Stimulated activated CD8-positive, alpha-beta memory T cell treated with anti-CD3 and anti-CD28 coated beads, Interleukin-12 subunit alpha, Interleukin-12 subunit beta, amount 100 ng/mL, for 24 hours (primary cell): ENCODE measurements around the gene SHISAL1.
"Not testable (repeated sequence)": the region's sequence is repeated elsewhere in the genome, so short reads cannot be mapped to it uniquely, and the experiment has no call there.

Source experiments
- DNase-seq: peaks from one replicate; pipeline ENCODE4 v3.0.0-alpha.2; 2020; ENCODE audit errors: extremely low read depth

SHISAL1 gene

DNA sequence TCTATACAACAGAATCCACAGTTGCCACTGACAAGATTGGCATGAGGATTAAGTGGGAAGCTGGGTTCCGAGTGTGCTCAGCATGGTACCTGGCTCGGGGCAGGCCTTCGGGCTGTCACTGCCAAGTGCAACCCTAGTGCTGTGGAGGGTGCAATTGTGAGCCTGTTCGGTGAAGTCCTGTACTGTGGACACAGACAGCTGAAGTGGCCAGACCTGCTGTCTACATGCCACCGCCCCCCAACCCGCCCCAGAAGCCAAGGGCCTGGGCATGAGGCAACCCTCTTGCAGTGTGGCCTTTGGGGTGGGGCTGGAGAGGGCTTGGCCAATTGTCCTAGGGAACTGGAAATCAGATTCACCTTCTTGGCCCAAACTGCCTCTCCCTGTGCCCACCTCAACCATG, 15.6 kb upstream of the SHISAL1 start:
- DNase-seq, result no peak

DNA sequence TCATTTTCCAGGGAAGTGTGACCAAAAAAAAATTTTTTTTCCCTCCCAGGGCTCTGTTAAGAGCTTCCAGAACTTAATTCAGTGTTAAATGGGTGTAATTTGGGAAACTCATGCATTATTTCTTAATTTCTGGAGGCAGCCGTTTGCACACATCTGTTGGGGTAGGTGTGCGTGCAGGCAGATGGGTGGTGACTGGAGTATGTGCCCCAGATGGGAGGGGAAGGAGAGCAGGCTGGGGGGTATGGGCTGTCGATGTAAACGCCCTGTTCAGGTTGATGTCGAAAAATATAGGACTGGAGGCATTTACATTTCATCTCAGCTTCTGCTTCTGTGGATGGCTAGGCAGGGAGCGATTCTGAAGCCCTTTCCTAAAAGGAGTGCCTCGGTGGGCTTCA, 13.7 kb upstream of the SHISAL1 start:
- DNase-seq, result no peak

DNA sequence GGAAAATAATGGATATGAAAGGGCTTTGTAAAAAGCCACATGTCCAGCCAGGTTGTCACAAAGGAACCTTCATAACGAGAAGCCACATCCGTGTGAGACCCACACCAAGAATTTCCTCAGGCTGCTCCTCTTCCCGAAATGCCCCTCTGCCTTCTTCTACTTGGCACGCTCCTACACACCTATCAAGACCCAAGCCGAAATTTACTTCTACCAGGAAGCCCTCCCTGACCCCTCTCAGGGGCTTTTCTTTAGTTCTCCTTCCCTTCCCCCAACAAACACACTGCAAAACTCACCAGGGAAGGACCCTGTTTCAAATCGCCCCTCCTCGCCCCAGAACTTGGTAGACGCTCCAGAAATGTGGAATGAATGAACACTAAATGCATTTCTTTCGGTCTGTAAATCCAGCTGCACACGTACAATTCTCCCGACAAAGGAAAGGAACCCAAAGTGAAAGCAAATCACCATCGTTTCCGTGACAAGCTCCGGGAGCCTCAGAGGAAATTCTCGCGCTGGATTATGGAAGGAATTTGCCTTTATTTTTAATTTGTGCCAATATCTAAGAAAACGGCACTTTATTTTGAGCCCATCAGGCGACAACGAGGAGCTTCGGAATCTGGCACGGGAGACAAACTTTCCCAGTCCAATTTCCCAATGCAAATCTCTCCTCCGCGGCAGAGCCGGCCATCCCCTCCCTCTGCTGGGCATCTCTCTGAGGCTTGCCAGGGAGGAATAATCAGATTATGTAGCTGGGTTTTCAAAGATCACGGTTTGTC, 13.2 kb upstream of the SHISAL1 start:
- no peak for DNase-seq

DNA sequence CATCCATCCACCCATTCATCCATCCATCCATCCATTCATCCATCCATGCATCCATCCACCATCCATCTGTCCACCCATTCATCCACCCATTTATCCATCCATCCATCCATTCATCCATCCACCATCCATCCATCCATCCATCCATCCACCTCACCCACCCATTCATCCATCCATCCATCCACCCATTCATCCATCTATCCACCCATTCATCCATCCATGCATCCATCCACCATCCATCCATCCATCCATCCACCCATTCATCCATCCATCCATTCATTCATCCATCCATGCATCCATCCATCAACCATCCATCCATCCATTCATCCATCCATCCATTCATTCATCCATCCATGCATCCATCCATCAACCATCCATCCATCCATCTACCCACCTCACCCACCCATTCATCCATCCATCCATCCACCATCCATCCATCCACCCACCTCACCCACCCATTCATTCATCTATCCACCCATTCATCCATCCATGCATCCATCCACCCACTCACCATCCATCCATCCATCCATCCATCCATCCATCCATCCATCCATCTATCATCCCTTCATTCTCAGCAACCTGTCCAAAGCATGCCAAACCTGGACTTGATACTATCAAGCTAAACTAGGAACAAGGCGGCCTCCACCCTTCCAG, 10.5 kb upstream of the SHISAL1 start:
- not testable (repeated sequence) for DNase-seq

DNA sequence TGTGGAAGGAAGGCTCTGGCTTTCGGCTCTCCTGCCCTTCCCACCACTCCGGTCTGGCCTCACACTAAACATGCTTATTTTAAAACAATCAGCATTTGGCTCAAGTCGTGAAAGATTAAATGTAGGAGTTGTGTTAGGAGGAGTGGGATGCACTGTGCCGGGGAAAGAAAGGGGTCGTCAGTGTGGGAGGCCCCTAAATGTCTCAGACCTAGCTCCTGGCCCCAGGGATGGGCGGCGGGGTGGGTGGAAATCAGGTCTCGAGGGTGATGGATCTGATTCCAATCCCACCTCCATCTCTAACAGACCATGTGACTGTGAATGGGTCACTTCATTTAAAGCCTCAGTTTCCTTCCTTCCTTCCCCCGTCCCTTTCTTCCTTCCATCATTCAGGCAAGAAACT, 6.9 kb upstream of the SHISAL1 start:
- no peak for DNase-seq

DNA sequence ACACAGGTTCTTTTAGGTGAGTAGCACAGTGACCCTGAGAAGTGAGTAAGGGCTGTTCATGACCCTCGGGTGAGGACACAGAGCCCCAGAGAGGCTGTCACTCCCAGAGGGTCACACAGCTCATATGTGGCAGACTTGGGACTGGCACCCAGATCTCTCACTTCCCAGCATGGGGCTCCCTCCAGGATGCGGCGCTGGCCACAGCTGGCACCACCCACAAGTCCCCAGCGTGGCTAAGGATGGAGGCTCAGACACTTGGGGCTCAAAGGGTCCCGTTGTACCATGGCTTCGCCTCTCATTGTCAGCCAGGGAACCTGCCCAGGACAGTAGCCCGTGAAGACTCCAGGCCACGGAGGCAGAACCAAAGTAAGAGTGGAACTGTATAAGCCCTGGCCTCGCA, 6.0 kb upstream of the SHISAL1 start:
- no peak for DNase-seq

DNA sequence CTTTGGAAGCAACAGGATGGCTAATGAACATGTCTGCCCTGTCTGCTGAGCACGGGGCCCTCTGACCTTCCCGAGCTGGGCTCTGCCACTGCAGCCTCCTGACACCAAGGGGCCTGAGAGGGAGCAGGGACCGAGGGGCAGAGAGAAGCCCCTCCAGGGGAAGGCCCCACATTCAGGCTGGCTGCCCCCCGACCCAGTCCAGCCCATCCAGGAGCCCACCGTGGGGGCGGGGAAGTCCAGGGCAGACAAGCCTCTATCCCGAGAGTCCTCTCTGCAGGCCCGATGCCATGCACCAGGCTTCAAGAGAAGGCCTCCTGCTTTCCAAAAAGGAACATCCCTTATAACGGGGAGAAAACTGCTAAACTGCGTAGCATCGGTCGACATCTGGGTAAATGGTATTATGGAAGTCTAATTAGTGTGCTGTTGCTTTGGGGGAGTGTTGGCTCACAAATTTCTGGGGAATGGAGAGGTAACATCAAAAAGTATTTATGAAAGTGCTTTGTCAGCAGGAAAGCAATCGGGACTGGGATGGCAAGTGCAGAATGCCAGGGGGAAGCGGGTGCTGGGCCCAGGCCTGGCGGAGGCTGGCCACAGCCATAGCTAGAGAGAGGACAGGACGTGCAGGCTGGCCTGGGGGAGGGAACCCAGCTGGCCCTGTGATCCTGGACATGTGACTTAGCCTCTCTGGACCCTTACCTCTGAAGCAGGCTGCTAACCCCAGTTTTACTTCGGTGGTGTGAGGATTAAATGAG, 5.3 kb upstream of the SHISAL1 start:
- DNase-seq, result no peak

DNA sequence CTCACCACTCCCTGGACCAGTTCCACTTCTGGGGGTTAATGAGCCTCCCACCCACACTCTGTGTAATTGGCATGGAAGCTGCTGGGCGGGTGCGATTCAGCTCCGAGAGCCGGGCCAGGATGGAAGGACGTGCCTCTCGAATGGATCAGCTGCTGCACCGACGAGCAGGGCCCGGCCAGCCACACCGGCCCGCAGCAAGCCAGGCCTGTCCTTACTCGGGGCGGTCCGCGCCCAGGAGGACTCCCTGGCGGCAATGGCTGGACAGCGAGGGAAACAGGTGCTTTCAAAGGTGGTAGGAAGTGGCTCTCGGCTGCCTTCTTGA, 4.3 kb upstream of the SHISAL1 start:
- DNase-seq, result no peak

DNA sequence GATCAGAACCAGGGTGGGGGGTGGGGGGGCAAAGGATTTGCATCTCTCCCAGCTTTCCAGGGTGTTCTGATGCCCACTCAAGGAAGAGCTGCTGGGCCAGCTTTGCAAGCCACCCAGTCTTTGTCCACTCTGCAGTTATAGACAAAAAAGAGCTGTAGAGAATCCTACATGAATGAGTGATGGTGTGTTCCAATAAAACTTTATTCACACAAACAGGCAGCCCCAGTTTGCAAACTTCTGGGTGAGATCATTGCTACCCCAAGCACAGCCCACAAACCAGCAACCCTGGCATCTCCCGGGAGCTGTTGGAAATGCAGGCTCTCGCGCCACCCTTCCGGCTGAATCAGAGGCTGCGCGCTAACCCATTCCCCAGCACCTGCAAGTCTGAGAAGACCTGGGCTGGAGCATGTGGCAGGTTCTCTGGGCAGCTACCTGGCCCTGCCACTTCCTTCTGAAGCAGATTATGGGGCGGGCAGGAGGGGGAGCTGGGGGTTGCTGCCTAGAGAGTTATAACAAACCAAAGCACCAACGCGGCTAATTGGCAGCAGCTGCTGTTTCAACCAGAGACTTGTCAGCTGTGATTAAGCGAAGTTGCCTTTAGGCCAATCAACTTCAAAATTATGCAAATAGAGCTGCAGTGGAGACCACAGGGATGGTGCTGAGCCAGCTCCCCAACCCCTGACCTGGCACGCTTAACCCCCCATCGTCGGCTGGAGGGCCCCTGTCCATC, 3.8 kb upstream of the SHISAL1 start:
- no peak for DNase-seq

DNA sequence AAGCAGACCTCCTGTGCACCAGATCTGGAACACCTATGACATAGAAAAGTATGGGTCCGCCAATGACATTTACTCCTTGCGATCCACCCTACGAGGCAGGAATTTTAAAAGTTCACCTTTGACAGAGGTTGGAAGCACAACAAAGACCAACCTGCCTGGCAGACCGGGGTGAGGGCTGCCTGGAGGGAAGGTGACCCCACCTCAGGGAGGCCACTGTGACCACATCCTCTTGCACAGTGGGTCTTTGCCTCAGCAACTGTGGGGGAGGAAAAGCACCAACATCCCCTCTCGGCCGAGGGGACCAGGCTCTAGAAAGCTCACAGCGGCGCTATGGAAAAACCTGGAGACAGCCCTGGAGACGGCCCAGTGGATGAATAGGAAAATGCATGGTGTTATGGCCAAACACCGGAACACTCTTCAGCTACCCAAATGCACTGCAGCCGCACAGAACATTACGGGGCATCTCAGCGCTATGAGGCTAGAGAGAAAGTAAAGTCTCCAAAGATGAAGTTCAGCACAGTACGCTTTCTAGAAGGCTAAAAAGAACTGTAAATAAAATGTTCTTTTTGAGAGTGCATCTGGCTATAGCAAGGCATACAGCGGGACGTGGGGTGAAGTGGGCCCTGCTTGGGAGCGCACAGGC, 1.8 kb upstream of the SHISAL1 start:
- no peak for DNase-seq

DNA sequence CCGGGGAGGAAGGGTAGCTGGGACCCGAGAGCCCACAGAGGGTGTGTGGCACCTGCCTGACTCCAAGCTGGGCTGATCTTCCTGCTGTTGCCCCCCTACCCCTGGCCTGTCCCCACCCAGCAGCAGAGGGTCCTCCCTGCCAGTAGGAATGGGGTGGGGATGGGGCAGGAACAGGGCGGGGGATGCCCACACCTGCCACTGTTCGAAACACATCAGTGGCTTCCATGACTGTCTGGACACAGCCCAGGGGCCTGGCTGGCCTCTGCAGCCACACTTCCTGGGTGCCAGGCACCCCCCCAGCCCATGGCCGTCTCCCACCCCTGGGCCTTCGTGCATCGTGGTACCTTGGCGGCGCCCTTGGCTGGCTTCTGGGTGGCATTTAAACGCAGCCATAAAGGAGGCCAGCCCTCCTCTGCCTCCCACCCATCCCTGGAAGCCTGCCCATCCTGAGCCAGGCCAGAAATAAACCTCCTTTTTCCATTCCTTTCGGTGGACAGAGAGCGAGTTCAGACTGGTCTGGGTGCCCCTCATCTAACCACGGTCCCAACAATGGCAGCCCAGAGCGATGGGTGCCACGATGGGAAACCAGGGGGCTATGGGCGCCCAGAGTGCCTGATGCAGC, 745 bp upstream of the SHISAL1 start:
- no peak for DNase-seq

DNA sequence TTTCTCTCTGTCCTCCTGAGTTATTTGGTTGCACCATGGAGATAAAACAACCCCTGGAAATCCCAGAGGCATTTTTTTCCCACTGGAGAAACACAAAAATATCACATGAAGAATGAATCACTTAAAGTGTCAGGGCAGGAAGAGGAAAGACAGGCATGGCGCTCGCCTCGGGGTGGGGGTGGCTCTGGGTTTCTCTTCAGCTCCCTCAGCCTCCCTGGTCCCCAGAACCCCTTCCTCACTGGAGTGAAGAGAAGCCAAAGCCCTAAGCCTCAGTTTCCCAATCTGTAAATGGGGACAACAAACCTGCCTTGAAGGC, 938 bp downstream of the SHISAL1 start:
- no peak for DNase-seq

DNA sequence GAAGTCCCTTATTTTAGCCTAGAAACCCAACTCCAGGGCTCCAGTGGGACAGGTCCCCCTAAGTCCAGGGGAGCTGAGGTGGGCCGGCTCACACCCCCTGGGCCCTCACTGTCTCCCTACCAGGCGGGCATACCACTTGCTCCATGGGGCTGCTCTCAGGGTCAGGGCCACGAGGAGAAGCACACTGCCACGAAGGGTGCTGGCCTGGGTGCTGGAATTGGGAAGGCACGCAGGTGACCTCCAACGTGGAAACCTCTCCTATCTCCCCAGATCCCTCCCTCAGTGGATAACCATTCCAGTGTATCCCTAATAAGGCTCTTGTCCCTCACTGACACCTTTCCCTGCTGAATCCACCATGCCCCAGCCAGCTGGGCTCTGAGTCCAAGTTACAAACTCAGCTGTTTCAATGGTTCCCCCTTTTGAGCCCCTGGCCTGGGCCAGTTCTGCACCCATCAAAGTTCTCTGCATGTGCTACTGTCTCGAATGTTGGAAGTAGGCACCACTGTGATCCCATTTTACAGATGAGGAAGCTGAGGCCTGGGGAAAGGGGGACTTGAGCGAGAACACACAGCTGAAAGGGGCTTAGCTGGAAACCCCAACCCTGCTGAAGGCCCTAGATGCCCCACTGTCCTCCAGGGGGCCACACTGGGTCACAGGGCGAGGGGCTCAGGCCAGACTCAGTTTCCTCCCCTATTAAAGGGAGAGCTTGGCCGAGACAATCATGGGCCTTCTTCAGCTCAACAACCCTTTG, 1.5 kb downstream of the SHISAL1 start:
- DNase-seq, result no peak

DNA sequence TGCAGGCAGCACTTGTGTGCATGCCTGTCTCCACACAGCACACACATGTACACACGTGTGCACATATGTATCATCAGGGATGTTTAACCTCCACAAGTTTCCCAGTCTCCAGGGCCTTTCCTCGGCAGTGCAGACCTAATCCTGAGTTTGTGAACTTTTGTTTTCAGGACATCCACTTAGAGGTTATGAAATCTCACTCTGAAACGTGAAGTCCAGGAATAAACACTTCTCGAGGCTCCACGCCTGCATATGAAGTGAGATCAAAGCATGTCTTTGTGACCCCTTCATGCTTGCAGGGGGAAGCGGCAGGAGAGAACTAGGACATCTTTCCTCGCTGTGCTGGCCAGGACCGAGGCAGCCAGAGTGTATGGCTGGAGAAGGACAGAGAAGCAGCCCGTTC, 3.1 kb downstream of the SHISAL1 start:
- no peak for DNase-seq

DNA sequence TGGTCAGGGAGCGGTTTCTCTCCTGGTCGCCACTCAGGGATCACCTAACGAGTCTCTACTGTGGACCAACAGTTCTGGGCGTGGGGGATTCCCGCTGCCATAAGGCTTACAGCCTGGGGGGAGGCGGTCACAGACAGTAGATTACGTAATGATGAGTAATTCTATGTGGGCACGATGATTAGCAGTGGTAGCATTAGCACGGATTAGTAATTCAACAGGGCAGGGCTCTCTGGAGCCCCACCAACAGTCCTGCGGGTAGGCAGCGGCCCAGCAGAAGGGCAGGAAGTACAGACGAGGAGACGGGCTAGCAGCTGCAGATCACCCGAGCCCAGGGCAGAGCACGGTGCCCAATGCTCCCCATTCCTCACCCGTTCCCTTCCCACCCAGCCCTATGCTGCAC, 3.6 kb downstream of the SHISAL1 start:
- no peak for DNase-seq

DNA sequence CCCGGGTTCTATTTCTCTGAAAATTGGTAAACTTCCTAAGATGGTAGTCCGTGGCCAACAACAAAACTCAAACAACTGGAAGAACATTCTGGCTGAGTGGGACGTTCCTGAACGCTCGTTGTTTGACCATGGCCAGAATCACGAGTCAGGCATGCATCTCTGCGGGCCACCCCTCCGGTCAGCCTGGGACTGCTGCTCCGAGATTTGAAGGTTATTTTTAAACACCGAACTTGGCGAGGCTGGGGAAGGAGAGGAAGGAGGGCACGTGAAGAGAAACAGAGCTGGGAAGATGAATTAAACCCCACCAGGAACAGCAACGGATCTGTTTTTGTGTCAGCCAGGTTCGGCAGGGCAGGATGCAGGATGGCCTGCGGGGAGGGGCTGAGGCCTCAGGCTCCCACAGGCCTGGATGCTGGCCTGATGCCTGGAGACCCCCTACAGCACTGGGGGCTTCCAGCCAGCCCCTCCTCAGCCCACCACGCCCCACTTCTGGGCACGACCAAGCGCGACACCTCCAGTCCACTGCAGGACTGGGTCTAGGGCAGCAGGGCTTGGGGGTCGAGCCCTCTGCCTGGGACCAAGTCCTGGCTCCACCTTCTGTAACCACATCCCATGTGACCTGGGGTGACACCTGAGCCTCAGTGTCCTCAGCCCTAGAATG, 5.1 kb downstream of the SHISAL1 start:
- no peak for DNase-seq

DNA sequence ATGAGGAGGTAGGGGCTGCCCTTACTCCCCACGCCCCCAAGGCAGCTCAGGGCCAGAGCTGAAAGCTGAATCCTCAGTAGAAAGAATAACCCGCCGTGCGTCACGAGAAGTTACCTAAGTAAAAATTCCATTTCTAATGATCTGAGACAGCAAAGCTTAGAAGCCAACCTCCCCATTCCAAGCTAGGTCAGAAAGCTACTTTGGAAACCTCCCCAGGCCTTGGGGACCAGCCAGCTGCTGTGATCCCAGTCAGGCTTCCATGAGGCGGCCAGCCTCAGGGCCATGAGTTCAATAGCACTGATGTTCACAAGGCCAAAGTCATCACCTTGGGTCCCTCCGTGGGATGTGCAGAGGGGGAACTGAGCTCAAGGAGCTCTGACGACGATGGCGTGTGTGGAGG, 6.9 kb downstream of the SHISAL1 start:
- no peak for DNase-seq

DNA sequence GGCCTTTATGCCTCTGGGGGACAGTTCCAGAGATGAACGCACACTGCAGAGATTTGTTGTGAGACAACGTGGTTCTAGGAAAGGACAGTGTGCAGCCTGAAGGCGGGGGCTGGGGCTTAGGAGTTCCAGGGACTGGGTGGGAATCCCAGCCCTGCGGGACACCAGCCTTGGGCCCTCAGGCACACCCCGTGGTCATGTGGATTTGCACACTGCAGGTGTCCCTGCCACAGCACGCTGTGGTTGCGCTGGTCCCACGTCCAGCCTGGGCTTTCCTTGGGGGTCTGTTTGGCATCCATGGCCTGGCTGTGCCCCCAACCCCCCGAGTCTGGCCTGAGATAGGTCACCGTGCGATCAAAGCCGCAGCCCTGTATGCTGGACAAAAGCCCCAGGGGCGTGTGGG, 7.3 kb downstream of the SHISAL1 start:
- no peak for DNase-seq

DNA sequence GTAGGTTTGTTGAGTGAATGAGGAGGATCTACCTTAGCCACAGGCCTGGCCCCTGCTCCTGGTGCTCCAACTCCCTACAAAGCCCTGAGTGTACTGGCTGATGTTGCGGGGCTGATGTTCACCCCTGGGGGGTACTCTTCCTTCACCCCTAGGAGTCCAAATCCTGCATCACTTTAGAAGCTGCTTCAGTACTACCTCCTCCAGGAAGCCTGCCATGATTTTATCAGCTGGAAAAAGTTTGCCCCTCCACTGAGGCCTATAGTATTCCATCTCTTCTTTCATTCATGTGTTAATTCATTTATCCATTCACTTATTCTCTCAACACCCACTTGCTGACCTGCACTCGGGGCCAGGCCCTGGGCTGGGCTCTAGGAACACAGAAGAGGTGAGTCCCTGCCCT, 7.8 kb downstream of the SHISAL1 start:
- DNase-seq, result no peak

DNA sequence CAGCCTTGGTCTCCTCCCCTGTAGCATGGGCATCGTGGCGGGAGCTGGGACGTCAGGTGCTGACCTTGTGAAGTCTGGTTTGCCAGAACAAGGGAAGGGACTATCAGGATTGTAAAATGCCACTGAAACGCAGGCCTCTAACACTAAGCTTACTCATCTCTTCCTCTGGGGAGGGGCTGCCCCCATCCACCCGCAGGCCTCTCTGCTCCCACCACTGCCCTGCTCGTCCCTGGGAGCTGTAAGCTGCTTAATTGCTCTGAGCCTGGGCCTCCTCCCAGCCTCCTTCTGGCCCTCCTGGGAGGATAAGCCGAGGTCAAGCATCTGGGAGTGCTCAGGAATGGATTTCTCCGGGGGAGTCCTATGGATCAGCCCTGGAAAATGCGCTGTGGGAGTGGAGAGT, 8.4 kb downstream of the SHISAL1 start:
- no peak for DNase-seq
